HepG2 (cell line): Measurements from ENCODE around the gene C9orf50. TPM values are rescaled to one million over a fixed set of nuclear protein-coding genes. Genes with fewer than 3 reads are reported as not detected.
A peak's percentile ranks its signal among the peaks of the same experiment; 100 is the strongest.

Experiments used
- ATRX ChIP-seq: sonication (generic); formaldehyde crosslinking; IDR thresholded peaks from 2 replicates; pipeline ENCODE4 v1.4.0; 2020; ENCODE audit warnings: missing genetic modification reagents, borderline replicate concordance
- CCAR2 ChIP-seq: fragments of 200-400 bp; formaldehyde crosslinking; optimal IDR thresholded peaks from 2 replicates; pipeline ENCODE3; 2018; ENCODE audit warnings: low read depth, mild to moderate bottlenecking, low read length, moderate library complexity
- DNMT1 ChIP-seq: sonication (generic); formaldehyde crosslinking; IDR thresholded peaks from 2 replicates; pipeline ENCODE4 v1.5.1; 2020; ENCODE audit warnings: mild to moderate bottlenecking, missing genetic modification reagents
- FOXK1 ChIP-seq: sonication (generic); formaldehyde crosslinking; IDR thresholded peaks from 2 replicates; pipeline ENCODE4 v1.4.0; 2020; ENCODE audit warnings: low read depth, missing genetic modification reagents, borderline replicate concordance
- HNF1B ChIP-seq: sonication (generic); formaldehyde crosslinking; IDR thresholded peaks from 2 replicates; pipeline ENCODE4 v1.5.1; 2020; ENCODE audit warnings: mild to moderate bottlenecking, moderate library complexity, missing genetic modification reagents
- ISX ChIP-seq: sonication (generic); formaldehyde crosslinking; conservative IDR thresholded peaks from 2 replicates; pipeline ENCODE4 v1.5.0; 2020; ENCODE audit warnings: missing genetic modification reagents
- KLF16 ChIP-seq, 2 experiments: sonication (generic) in 1 of 2; formaldehyde crosslinking in 1 of 2; IDR thresholded peaks; 2 replicates each; pipeline versions ENCODE4 v1.6.1 to v1.8.0; 2016 to 2023; ENCODE audit warnings: missing genetic modification reagents in 2 of 2, missing compliant biosample characterization in 1 of 2
- PATZ1 ChIP-seq: sonication (generic); formaldehyde crosslinking; IDR thresholded peaks from 2 replicates; pipeline ENCODE4 v1.4.0; 2020; ENCODE audit warnings: missing genetic modification reagents
- RBAK ChIP-seq: sonication (generic); formaldehyde crosslinking; IDR thresholded peaks from 2 replicates; pipeline ENCODE4 v1.5.1; 2020; ENCODE audit warnings: mild to moderate bottlenecking, missing genetic modification reagents
- RCOR2 ChIP-seq: IDR thresholded peaks from 2 replicates; pipeline ENCODE4 v1.6.1; 2016; ENCODE audit warnings: missing biosample characterization, missing genetic modification reagents
- SCMH1 ChIP-seq: sonication (generic); formaldehyde crosslinking; IDR thresholded peaks from 2 replicates; pipeline ENCODE4 v1.9.0; 2021; ENCODE audit warnings: missing genetic modification reagents, mild to moderate bottlenecking, borderline replicate concordance
- STAT5B ChIP-seq: sonication (generic); formaldehyde crosslinking; IDR thresholded peaks from 2 replicates; pipeline ENCODE4 v1.4.0; 2020; ENCODE audit warnings: missing genetic modification reagents
- TGIF2 ChIP-seq: IDR thresholded peaks from 2 replicates; pipeline ENCODE4 v1.6.1; 2016; ENCODE audit warnings: control low read depth, missing compliant biosample characterization
- TOE1 ChIP-seq: sonication (generic); formaldehyde crosslinking; IDR thresholded peaks from 2 replicates; pipeline ENCODE4 v1.4.0; 2020; ENCODE audit warnings: mild to moderate bottlenecking, missing genetic modification reagents
- ZBTB1 ChIP-seq: sonication (generic); formaldehyde crosslinking; IDR thresholded peaks from 2 replicates; pipeline ENCODE4 v1.4.0; 2020; ENCODE audit warnings: missing genetic modification reagents, borderline replicate concordance
- ZBTB3 ChIP-seq: sonication (generic); formaldehyde crosslinking; IDR thresholded peaks from 2 replicates; pipeline ENCODE4 v1.4.0; 2020; ENCODE audit warnings: low read depth, mild to moderate bottlenecking, moderate library complexity, missing genetic modification reagents, borderline replicate concordance
- ZMYM2 ChIP-seq: sonication (generic); formaldehyde crosslinking; IDR thresholded peaks from 2 replicates; pipeline ENCODE4 v1.8.0; 2022; ENCODE audit warnings: mild to moderate bottlenecking, missing genetic modification reagents
- ZMYM4 ChIP-seq: sonication (generic); formaldehyde crosslinking; IDR thresholded peaks from 2 replicates; pipeline ENCODE4 v1.8.1; 2023; ENCODE audit warnings: mild to moderate bottlenecking, missing genetic modification reagents
- ZNF12 ChIP-seq: sonication (generic); formaldehyde crosslinking; IDR thresholded peaks from 2 replicates; pipeline ENCODE4 v1.5.0; 2020; ENCODE audit warnings: missing genetic modification reagents
- ZNF513 ChIP-seq: sonication (generic); formaldehyde crosslinking; conservative IDR thresholded peaks from 2 replicates; pipeline ENCODE4 v1.5.0; 2020; ENCODE audit warnings: missing genetic modification reagents
- ZNF614 ChIP-seq: IDR thresholded peaks from 2 replicates; pipeline ENCODE4 v1.6.1; 2018; ENCODE audit warnings: missing biosample characterization, missing genetic modification reagents, inconsistent platforms, borderline replicate concordance
- ZNF776 ChIP-seq: sonication (generic); formaldehyde crosslinking; IDR thresholded peaks from 2 replicates; pipeline ENCODE4 v1.4.0; 2020; ENCODE audit warnings: mild to moderate bottlenecking, missing genetic modification reagents
- ZSCAN30 ChIP-seq: sonication (generic); formaldehyde crosslinking; IDR thresholded peaks from 2 replicates; pipeline ENCODE4 v1.5.0; 2020; ENCODE audit warnings: mild to moderate bottlenecking, missing genetic modification reagents
- polyA plus RNA-seq, 8 experiments: library from polyadenylated mRNA; depleted of rRNA in 3 of 8; stranded (reverse) in 7 of 8; unstranded in 1 of 8; fragments of >200 nt; fragmentation: Illumina TruSeq in 4 of 8; extraction: Trizol in 4 of 8; gene quantifications; 2 replicates each; pipeline versions ENCODE4 v1.2.1 to v1.2.3, GENCODE V29; 2011 to 2016; ENCODE audit warnings: low read depth in 4 of 8, missing spikeins in 1 of 8, mixed read lengths in 1 of 8; ENCODE audit not compliant: insufficient read depth in 1 of 8
- total RNA-seq, 5 experiments: library from RNA; depleted of rRNA; stranded (reverse); fragments of >200 nt; fragmentation: Illumina TruSeq; extraction: Trizol; gene quantifications; 2 replicates each; pipeline ENCODE4 v1.2.3, GENCODE V29; 2016; ENCODE audit warnings: low read depth in 1 of 5
- TF ChIP-seq, protein P1 (sequence below): sonication (generic); formaldehyde crosslinking; IDR thresholded peaks from 2 replicates; pipeline ENCODE4 v1.8.0; 2022; ENCODE audit warnings: low read depth, missing genetic modification reagents

The C9orf50 gene
- total and polyA plus RNA-seq, 2 of the 13 experiments (the other 11 are each of a cell fraction or from before 2014, with no cell fraction given), result not detected

- TF ChIP-seq, protein P1, sequence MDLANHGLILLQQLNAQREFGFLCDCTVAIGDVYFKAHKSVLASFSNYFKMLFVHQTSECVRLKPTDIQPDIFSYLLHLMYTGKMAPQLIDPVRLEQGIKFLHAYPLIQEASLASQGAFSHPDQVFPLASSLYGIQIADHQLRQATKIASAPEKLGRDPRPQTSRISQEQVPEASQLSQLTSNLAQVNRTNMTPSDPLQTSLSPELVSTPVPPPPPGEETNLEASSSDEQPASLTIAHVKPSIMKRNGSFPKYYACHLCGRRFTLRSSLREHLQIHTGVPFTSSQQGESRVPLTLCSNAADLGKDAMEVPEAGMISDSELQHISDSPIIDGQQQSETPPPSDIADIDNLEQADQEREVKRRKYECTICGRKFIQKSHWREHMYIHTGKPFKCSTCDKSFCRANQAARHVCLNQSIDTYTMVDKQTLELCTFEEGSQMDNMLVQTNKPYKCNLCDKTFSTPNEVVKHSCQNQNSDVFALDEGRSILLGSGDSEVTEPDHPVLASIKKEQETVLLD (CRISPR knock-in tag), result peak; percentile 90
- 0 out of 2 replicates have a peak, but pooled peaks have one; percentile 45 for TF ChIP-seq ZBTB3
- TF ChIP-seq ZMYM4 (CRISPR knock-in tag), result peak; percentile 98
- no peak for TF ChIP-seq ZSCAN30 (CRISPR knock-in tag)
- no peak for TF ChIP-seq SCMH1 (CRISPR knock-in tag)
- TF ChIP-seq ATRX (CRISPR knock-in tag), result no peak
- TF ChIP-seq ZNF513 (CRISPR knock-in tag), result no peak
- TF ChIP-seq HNF1B (CRISPR knock-in tag), result peak; percentile 95
- peak; percentile 80; the same call in 1 of the 2 replicates for TF ChIP-seq DNMT1 (CRISPR knock-in tag)
- TF ChIP-seq RBAK, result no peak
- no peak for TF ChIP-seq STAT5B (CRISPR knock-in tag)
- peak; percentile 42; the same call in 1 of the 2 replicates for TF ChIP-seq TGIF2 (CRISPR knock-in tag)
- no peak for TF ChIP-seq ZBTB1 (CRISPR knock-in tag)
- peak; percentile 89; the same call in 1 of the 2 replicates for TF ChIP-seq FOXK1
- no peak for TF ChIP-seq ZMYM2 (CRISPR knock-in tag)
- TF ChIP-seq CCAR2, result no peak
- no peak; the same call in 1 of the 2 replicates for TF ChIP-seq ZNF776 (CRISPR knock-in tag)
- peak in 1 of 2 experiments; percentile 97; a peak in 2 of 4 replicates for TF ChIP-seq KLF16 (CRISPR knock-in tag; IDR thresholded peaks at IDR 0.05)
- TF ChIP-seq ZNF614 (CRISPR knock-in tag), result peak; percentile 56; the same call in 1 of the 2 replicates
- peak; percentile 87 for TF ChIP-seq TOE1
- TF ChIP-seq RCOR2 (CRISPR knock-in tag), result peak; percentile 67
- no peak for TF ChIP-seq ISX (CRISPR knock-in tag)
- TF ChIP-seq ZNF12 (CRISPR knock-in tag), result peak; percentile 52; the same call in 1 of the 2 replicates
- TF ChIP-seq PATZ1 (CRISPR knock-in tag), result peak; percentile 89
These were observed 21.1 kb upstream of the C9orf50 start, which contains the start of gene ASB6 (continued) for GRCh38 chr9:129641750-129642585.
